Smooth muscle cell (in vitro differentiated cells): ENCODE measurements around the gene BCL11A. TPM values are rescaled to one million over a fixed set of nuclear protein-coding genes. Genes with fewer than 3 reads are reported as not detected.

Source experiments
- DNase-seq: peaks from one replicate; lab custom pipeline; 2025; ENCODE audit not compliant: unreplicated experiment; lab: John Stamatoyannopoulos, UW
- H2AFZ ChIP-seq: fragments of 200-600 bp; sonication (generic); 2 replicates; pipeline ENCODE4 v1.6.0; 2016; ENCODE audit warnings: antibody characterized with exemption, low read depth, mild to moderate bottlenecking
- H3F3A ChIP-seq: fragments of 200-600 bp; sonication (generic); 2 replicates; pipeline ENCODE4 v1.6.0; 2017; ENCODE audit warnings: antibody characterized with exemption, low read depth
- H3K27ac ChIP-seq: fragments of 200-600 bp; sonication (generic); 2 replicates; pipeline ENCODE4 v1.5.1; 2016; ENCODE audit warnings: low read depth, mild to moderate bottlenecking
- H3K27me3 ChIP-seq: fragments of 200-600 bp; sonication (generic); 2 replicates; pipeline ENCODE4 v1.6.1; 2016; ENCODE audit warnings: low read depth, mild to moderate bottlenecking
- H3K36me3 ChIP-seq: fragments of 200-600 bp; sonication (generic); 2 replicates; pipeline ENCODE4 v1.5.1; 2016; ENCODE audit warnings: low read depth
- H3K4me1 ChIP-seq: fragments of 200-600 bp; sonication (generic); 2 replicates; pipeline ENCODE4 v1.5.1; 2016; ENCODE audit warnings: low read depth
- H3K4me2 ChIP-seq: fragments of 200-600 bp; sonication (generic); 2 replicates; pipeline ENCODE4 v1.6.0; 2016; ENCODE audit warnings: mild to moderate bottlenecking
- H3K4me3 ChIP-seq: fragments of 200-600 bp; sonication (generic); 2 replicates; pipeline ENCODE4 v1.5.1; 2016; ENCODE audit warnings: mild to moderate bottlenecking
- H3K79me2 ChIP-seq: fragments of 200-600 bp; sonication (generic); 2 replicates; pipeline ENCODE4 v1.6.0; 2016; ENCODE audit warnings: low read depth, mild to moderate bottlenecking
- H3K9ac ChIP-seq: fragments of 200-600 bp; sonication (generic); 2 replicates; pipeline ENCODE4 v1.6.0; 2016; ENCODE audit warnings: low read depth
- H3K9me3 ChIP-seq: fragments of 200-600 bp; sonication (generic); replicated peaks from 2 replicates; pipeline ENCODE4 v1.5.1; 2016; ENCODE audit warnings: low read depth
- H4K20me1 ChIP-seq: fragments of 200-600 bp; sonication (generic); 2 replicates; pipeline ENCODE4 v1.6.0; 2016; ENCODE audit warnings: low read depth
- CTCF ChIP-seq: fragments of 200-600 bp; sonication (generic); IDR thresholded peaks from 2 replicates; pipeline ENCODE4 v1.5.1; 2017; ENCODE audit warnings: borderline replicate concordance, mild to moderate bottlenecking, antibody characterized with exemption; ENCODE audit not compliant: insufficient read depth, poor library complexity, severe bottlenecking
- WGBS: methylation state at CpG from one replicate; pipeline ENCODE4 v1.1.7; 2016; ENCODE audit warnings: low lambda C conversion rate; 5-methylcytosine and 5-hydroxymethylcytosine counted together
- polyA plus RNA-seq: library from polyadenylated mRNA; unstranded; fragments of >200 nt; fragmentation: Nextera tagmentation; extraction: Ambion mirVana; gene quantifications from 2 replicates; pipeline ENCODE4 v1.2.1, GENCODE V29; 2016
- total RNA-seq: library from RNA; depleted of rRNA; stranded (reverse); fragments of >200 nt; gene quantifications from 2 replicates; pipeline ENCODE4 v1.2.3, GENCODE V29; 2014

Gene BCL11A
- total and polyA plus RNA-seq, 2 experiments from 2014 or later, result 15.8 to 20.0 TPM

GRCh38 chr2:60551240-60552077 lies 2.0 kb downstream of the BCL11A start:
- Histone ChIP-seq H2AFZ (peak overlapping the region; percentile 81), H3K27me3 (no peaks in the 10 kb centered on the region)
- WGBS, result under 1% methylated on average over 49 of the region's 63 CpGs

GRCh38 chr2:60550984-60551239 lies 2.5 kb downstream of the BCL11A start:
- H3K9me3 ChIP-seq, result no peaks in the 10 kb centered on the region
- peaks cover 9% of the 10 kb centered on the region for H3F3A ChIP-seq
- H3K4me3 ChIP-seq, result peak overlapping the region; percentile 74
- H4K20me1 ChIP-seq, result peaks cover 61% of the 10 kb centered on the region
- TF ChIP-seq CTCF, result no peak
- H2AFZ ChIP-seq, result no peak overlapping the region
- no peaks in the 10 kb centered on the region for H3K36me3 ChIP-seq
- 0% methylated on average over 8 of the region's 8 CpGs for WGBS
- peak overlapping the region; percentile 61 for H3K27ac ChIP-seq
- peaks cover 70% of the 10 kb centered on the region for H3K79me2 ChIP-seq
- H3K4me2 ChIP-seq, result peak overlapping the region; percentile 97
- no peaks in the 10 kb centered on the region for H3K27me3 ChIP-seq
- peak overlapping the region; percentile 37 for H3K9ac ChIP-seq
- H3K4me1 ChIP-seq, result peaks cover 30% of the 10 kb centered on the region
- DNase-seq, result no peak

More at GRCh38 chr2:60551240-60552077, 2.0 kb downstream of the BCL11A start:
- H3K36me3 ChIP-seq, result no peaks in the 10 kb centered on the region
- DNase-seq, result no peak
- peak overlapping the region; percentile 67 for H3K9ac ChIP-seq
- H3K79me2 ChIP-seq, result peaks cover 65% of the 10 kb centered on the region
- H3K4me2 ChIP-seq, result peak overlapping the region; percentile 97
- H3K27ac ChIP-seq, result peak overlapping the region; percentile 64
- TF ChIP-seq CTCF, result peak; percentile 6
- H4K20me1 ChIP-seq, result peaks cover 56% of the 10 kb centered on the region
- peaks cover 36% of the 10 kb centered on the region for H3K4me1 ChIP-seq
- peak overlapping the region; percentile 74 for H3K4me3 ChIP-seq
- H3F3A ChIP-seq, result peaks cover 11% of the 10 kb centered on the region
- H3K9me3 ChIP-seq, result no peaks in the 10 kb centered on the region

GRCh38 chr2:60550178-60550983 lies 3.1 kb downstream of the BCL11A start:
- TF ChIP-seq CTCF, result peak; percentile 75
- Histone ChIP-seq H3F3A (peaks cover 5% of the 10 kb centered on the region), H4K20me1 (peaks cover 64% of the 10 kb centered on the region), H2AFZ (peak overlapping the region; percentile 61), H3K4me2 (peak overlapping the region; percentile 97), H3K36me3 (no peaks in the 10 kb centered on the region), H3K79me2 (peaks cover 72% of the 10 kb centered on the region), H3K9me3 (no peaks in the 10 kb centered on the region), H3K4me3 (peak overlapping the region; percentile 74), H3K27ac (peak overlapping the region; percentile 61), H3K4me1 (peaks cover 25% of the 10 kb centered on the region), H3K27me3 (no peaks in the 10 kb centered on the region), H3K9ac (peak overlapping the region; percentile 49)
- no peak for DNase-seq
- WGBS, result under 1% methylated on average over 56 of the region's 62 CpGs
